HG03060 (cell line): Measurements from ENCODE around the gene CCNJ.

Source experiments
- ATAC-seq: cut with Tn5 transposase; IDR thresholded peaks from one replicate; pipeline ENCODE4 v1.9.1; 2021; ENCODE audit warnings: low read depth, moderate number of reproducible peaks; ENCODE audit not compliant: unreplicated experiment

CCNJ gene

DNA sequence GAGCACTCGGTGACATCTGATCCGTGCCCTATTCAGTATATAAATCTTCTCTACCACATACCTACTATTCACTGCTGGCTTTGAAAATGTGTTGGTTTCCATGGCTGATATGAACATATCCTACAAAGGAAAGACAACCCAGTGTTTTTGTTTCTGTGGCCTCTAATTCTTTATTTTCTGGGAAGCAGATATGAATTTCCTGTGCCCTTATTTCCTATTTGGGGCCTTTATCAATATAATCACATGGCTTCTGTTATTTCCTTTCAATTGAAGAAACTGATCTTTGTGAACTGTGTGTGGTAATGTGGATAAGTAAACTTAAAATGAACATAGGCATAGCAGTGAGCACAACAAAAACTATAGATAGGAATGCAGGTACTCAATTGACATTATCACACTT, 10.6 kb downstream of the CCNJ start:
- no peak for ATAC-seq

DNA sequence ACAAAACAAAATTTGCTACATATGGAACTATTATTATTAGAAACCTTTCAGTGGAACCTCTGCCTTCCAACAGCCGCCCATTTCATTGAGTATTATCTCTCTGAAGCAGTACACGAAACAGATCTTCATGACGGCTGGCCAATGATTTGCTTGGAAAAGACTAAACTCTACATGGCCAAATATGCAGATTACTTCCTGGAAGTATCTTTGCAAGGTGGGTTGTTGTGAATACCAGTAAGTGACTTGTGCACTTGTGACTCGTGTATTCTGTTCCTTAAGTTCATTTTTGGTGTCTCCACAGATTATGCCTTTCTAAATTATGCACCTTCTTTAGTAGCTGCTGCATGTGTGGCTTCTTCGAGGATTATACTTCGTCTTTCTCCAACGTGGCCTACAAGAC, 13.4 kb downstream of the CCNJ start:
- ATAC-seq, result no peak

DNA sequence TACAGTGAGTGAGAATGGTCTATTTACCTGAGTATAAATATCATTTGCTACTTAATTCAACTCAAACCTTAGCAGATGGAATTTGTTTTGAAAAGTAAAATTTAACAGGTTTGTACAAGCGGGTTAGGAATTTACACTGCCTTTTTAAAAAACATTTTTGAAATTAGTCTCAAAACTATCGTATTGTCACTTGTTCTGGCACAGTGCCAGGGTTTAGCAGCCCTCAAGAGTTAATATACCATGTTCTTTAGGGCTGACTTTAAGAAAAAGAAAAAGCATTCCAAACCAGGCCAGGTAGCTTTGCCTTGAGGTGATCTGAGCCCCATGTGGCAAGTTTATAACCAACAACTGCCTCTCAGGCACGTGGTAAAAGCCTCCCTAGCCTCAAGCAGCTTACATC, 17.8 kb downstream of the CCNJ start:
- no peak for ATAC-seq

DNA sequence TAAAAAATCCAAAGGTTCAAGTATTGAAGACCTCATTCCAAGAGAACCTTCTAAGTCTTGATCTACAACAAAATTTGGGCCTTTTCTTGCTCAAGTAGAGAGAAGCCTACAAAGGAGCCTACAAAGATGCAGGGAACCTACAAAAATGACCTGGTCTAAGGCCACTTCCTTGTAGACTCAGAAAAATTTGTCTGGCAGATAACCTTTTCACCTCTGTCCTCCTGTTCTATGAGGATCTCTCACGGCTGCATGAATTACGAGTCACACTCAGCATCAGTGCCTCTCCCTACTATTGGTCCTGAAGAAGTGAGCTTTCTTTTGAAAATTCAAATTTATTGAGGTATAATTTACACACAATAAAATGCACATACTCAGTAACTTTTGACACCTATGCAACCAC, 29.3 kb downstream of the CCNJ start:
- no peak for ATAC-seq

DNA sequence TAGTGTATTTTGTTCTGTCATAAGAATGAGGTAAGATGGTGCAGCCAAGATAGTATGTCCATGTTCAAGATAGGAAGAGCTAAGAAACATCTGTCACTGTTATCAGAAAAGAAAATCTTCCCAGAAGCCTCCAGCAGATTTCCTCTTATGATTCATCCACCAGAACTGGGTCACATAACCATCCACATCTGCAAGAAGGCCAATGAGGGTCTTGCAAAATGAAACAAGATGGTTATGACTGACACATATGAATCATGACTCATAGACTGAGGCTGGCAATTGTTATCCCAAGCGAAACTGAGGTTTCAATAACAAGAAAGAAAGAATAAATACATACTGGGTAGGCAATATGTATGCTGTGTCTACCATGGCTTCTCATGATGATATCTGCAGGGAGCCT, 30.3 kb downstream of the CCNJ start:
- ATAC-seq, result no peak

DNA sequence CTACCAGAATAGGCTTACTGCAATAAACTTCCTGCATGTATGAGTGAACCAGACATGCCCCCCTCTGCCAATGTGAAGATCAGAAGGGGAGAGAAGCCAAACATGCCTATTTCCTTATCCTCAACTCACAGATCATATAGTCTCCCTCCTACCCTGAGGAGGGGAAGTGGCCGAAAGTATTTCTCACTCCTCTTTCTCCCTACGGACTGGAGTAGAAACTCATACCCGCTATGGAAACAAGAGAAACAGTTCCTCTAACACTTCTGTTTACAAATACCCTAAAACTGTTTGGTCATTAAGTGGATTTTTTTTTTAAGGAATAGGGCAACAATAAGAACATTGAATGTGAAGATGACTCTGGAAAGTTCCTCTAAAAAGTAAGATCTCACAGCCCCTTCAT, 31.4 kb downstream of the CCNJ start:
- ATAC-seq, result no peak

DNA sequence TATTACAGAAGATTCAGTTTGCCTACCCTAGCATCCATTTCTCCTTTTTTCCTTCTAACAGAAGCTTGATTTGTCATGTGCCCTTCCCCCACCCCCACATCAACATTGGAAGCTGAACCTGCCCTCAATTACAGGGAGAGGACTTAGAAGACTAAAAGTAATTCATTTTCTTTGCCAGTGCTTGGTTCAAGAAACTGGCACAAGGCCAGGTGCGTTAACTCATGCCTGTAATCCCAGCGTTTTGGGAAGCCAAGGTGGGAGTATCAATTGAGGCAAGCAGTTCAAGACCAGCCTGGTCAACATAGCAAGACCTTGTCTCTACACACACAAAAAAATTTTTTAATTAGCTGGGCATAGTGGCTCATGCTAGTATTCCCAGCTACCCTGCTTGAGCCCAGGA, 32.6 kb downstream of the CCNJ start:
- ATAC-seq, result no peak

DNA sequence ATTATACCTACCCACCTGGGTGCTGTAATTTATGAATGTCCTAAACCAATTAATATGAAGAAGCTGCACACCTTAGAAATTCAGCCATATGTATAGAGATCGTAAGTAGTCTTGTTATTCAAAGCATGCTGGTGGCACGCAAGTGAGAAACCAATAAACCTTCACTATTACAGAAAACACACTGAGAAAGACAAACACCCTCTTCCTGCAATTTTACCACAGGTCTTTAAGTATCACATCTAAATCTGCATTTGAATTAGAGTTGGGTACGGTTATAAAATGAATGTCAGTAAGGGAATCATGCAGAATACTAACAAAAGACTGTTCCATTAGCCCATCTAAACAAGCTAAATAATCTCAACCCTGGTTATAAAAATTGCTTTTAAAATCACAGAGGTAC, 33.8 kb downstream of the CCNJ start:
- ATAC-seq, result no peak

DNA sequence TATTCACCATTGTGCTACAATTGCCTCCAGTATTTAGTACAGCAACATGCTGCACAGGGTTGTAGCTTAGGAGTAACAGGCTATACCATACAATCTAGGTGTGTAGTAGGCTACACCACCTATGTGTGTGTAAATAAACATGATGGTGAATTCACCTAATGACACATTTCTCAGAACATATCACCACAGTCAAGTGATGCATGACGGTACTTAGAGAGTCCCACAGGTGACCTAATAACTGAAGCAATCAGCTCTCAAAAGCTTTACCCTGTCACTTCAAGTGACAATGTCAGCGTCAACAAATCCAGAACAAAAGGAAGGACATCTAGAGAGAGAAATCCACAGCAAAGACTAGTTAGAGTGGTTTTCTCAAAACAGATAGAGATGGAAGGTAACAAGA, 38.8 kb downstream of the CCNJ start:
- no peak for ATAC-seq

DNA sequence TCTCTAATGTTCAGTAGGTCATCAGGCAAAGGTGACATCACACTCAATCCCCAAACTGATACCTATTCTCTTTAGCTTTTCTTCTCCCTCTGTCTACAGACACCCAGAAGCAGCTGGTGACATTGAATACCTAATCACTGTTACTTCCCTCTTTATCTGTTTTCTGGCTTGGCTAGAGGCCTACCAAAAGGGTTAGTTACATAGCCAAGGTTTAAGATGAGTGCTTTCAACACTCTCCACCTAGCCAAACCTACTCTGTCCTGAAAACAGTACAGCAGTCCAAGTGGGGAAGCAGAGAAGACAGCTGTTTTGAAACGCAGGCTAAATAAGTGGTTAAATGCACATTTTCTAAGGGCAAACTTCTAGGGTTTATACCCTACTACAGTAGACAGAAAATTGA, 39.4 kb downstream of the CCNJ start:
- ATAC-seq, result no peak

DNA sequence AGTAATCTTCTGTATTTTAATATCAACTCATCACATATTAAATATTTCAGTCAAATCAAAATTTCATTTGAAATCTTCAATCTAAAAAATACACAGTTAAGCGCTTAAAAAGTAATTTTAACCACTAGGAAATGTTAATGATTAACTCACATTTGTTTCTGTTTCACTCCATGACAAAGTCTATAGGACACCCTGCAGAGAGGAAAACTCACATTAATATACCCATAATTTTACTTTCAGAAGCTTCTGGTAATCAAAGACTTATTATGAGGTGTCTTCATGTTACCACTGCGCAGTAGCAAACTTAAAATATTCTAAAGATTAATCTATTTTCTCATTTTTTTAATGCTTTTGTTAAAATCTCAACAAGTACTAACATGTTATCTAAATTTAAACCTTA, 45.7 kb downstream of the CCNJ start:
- no peak for ATAC-seq

DNA sequence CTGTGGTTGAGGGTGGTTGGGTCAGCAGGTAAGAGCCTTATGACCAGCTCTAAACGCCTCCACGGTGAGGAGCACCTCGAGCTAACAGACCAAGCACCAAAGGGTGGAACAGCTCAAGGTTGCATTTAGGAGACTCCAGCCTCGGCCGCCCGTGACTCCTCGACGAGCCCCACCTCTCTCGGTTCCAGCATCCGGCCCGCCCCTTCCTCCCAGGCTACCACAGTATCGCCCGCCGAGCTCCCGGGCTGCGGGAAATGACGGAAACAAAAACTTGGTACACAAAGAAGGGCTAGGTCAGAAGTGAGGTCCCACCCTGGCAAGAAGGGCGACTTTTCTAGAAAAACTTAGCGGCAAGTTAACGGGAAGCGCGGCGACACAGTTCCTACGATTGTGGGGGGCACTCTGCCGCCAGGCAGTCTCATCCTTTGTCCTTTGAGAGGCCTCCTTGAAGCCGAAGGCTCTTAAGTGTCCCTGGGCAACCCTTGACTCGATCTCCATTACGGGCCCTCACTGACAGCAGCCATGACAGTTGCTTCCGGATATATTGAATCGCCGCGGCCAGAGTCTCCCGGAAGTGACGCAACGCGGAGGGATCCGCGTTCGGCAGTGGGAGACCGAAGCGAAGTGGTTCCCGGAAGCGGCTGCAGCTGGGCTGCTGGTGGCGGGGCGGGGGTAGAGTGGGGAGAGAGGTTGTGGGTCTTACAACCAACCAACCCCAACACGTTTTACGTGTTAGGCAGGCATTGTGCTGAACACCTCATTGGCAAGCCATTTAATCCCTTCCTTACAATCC, 46.5 kb downstream of the CCNJ start:
- peak; percentile 58 for ATAC-seq

DNA sequence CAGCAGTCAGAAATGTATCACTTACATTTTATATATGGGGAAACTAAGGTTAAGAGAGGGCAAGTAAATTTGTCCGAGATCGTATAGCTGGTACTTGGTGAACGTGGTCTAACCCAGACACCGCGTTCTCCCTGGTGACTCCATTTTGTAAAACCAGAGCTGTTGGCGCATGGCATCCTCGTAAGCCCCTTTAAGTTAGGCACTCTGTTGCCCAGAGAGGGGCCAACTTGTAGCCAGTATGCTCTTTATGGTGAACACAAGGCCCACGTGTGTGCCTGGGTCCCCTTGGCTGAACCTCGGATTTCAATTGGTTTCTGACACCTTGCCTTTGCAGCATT, 47.0 kb downstream of the CCNJ start:
- ATAC-seq, result no peak

DNA sequence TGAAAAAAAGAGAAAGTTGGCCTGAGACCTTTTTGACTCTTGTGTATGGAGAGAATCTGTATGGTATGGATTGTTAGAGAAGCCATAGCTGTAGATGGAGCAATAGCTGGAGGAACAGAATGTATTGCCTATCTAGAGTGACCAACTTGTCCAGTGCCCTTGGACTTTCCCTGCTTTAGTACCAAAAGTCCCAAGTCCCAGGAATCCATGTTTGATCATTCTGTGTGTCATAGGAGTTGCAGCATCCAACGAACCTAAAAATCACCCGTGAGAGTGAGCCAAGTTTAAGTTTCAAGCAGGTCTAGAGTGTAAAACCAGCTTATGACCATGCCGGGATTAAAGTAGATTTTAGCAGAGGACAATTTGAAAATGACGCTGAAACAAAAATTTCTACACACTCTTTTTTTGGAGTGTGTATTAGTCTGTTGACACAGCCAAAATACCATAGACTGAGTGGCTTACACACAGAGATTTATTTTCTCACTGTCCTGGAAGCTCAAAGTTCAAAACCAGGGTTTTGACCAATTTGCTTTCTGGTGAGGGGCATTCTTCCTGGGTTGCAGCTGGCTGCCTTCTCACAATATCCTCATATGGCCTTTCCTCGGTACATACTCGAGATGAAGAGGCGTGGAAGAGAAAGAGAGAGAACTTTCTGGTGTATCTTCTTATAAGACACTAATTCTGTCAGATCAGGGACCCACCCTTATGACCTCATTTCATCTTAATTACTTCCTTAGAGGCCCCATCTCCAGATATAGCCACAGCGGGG, 49.8 kb downstream of the CCNJ start:
- no peak for ATAC-seq

DNA sequence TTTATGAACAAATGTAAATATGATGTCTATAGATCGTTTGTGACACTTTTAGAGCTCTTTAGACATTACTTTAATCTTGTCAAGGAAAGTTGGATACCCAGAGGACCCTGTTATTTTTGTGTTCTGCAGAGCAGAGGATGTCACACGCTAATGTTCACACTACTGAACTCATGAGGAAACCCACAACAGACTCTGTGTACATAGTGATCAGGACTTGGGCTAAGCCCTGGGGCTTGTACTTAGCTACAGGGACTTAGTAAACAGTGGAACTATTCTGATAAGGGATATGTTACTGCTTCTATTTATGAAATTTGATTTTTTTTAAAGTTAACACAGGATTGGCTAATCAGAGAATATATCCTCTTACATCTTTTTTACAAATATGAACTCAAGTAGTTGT, 50.6 kb downstream of the CCNJ start:
- ATAC-seq, result no peak

DNA sequence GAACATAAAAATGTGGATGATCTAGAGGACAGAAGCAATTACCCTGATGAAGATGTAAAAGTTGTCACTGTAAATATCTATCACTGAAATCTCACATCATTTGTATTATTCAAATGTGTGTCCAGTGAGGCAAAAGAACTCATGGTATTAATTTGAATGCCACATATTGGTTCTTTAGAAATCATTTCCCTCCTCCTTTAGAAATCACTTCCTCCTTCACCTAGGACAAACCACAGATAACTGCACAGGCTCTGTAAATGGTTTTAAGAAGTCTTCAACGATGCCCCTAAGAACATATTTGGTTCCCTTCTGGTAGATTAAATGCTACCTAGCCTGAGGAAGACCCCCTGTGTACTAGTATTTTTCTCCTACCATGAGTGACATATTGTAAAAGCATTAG, 53.6 kb downstream of the CCNJ start:
- no peak for ATAC-seq

DNA sequence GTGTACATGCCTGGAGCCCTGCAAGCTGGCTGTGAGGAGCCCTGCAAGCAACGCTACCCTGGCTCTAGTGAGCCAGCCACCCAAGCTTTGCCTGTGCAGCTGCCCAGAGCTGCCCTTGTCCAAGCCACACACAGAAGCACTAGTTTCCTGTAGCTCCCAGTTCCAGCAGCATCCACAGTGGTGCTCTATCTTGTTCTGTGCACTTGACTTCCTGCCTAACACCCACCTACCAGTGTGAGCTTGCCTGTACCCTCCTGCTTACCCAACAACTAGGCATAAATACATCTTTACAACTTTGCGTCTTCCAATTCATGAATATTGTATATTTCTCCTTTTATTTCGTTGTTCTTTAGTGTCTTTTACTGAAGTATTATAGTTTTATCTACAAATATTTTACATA, 54.5 kb downstream of the CCNJ start:
- ATAC-seq, result no peak

DNA sequence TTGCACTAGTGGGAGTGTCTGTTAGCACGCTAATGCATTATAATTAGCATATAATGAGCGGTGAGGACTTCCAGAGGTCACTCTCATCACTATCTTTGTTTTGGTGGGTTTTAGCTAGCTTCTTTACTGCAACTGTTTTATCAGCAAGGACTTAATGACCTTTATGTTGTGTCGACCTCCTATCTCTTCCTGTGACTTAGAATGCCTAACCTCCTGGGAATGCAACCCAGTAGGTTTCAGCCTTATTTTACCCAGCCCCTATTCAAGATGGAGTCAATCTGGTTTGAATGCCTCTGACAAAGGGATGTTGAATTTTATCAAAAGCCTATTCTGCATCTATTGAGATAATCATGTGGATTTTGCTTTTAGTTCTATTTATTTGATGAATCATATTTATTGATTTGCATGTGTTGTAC, 64.2 kb downstream of the CCNJ start:
- ATAC-seq, result no peak
